Hepatocyte (in vitro differentiated cells): Measurements from ENCODE around the gene ZFYVE28. TPM values are rescaled to one million over a fixed set of nuclear protein-coding genes. Genes with fewer than 3 reads are reported as not detected.
A peak's percentile ranks its signal among the peaks of the same experiment; 100 is the strongest.

Experiments used
- DNase-seq: peaks from one replicate; pipeline ENCODE4 v3.0.0-alpha.2; 2016; ENCODE audit warnings: low spot score
- H2AFZ ChIP-seq: fragments of 200-600 bp; sonication (generic); 2 replicates; pipeline ENCODE4 v1.6.0; 2016; ENCODE audit warnings: antibody characterized with exemption, mild to moderate bottlenecking
- H3K27ac ChIP-seq: fragments of 200-600 bp; sonication (generic); 2 replicates; pipeline ENCODE4 v1.5.1; 2016; ENCODE audit warnings: mild to moderate bottlenecking
- H3K27me3 ChIP-seq: fragments of 200-600 bp; sonication (generic); 2 replicates; pipeline ENCODE4 v1.6.1; 2016
- H3K36me3 ChIP-seq: fragments of 200-600 bp; sonication (generic); replicated peaks from 2 replicates; pipeline ENCODE4 v1.5.1; 2016; ENCODE audit warnings: low read depth; ENCODE audit not compliant: insufficient read depth
- H3K4me1 ChIP-seq: fragments of 200-600 bp; sonication (generic); 2 replicates; pipeline ENCODE4 v1.5.1; 2016; ENCODE audit warnings: mild to moderate bottlenecking, moderate library complexity; ENCODE audit not compliant: insufficient read depth
- H3K4me2 ChIP-seq: fragments of 200-600 bp; sonication (generic); 2 replicates; pipeline ENCODE4 v1.6.0; 2016
- H3K4me3 ChIP-seq: fragments of 200-600 bp; sonication (generic); 2 replicates; pipeline ENCODE4 v1.5.1; 2016; ENCODE audit warnings: mild to moderate bottlenecking
- H3K79me2 ChIP-seq: fragments of 200-600 bp; sonication (generic); 2 replicates; pipeline ENCODE4 v1.6.0; 2017; ENCODE audit warnings: mild to moderate bottlenecking
- H3K9me2 ChIP-seq: fragments of 200-600 bp; sonication (generic); replicated peaks from 2 replicates; pipeline ENCODE4 v1.6.0; 2017; ENCODE audit warnings: mild to moderate bottlenecking; ENCODE audit not compliant: insufficient read depth
- H3K9me3 ChIP-seq: fragments of 200-600 bp; sonication (generic); 2 replicates; pipeline ENCODE4 v1.5.1; 2016; ENCODE audit warnings: low read depth, mild to moderate bottlenecking
- H4K20me1 ChIP-seq: fragments of 200-600 bp; sonication (generic); 2 replicates; pipeline ENCODE4 v1.6.0; 2016; ENCODE audit warnings: mild to moderate bottlenecking; ENCODE audit not compliant: insufficient read depth, poor library complexity, severe bottlenecking
- EZH2 ChIP-seq: fragments of 200-600 bp; sonication (generic); IDR thresholded peaks from 2 replicates; pipeline ENCODE4 v1.6.1; 2016; ENCODE audit warnings: antibody characterized with exemption, mild to moderate bottlenecking, borderline replicate concordance
- EZH2phosphoT487 ChIP-seq: fragments of 200-600 bp; sonication (generic); IDR thresholded peaks from one replicate; pipeline ENCODE4 v1.6.1; 2018; ENCODE audit warnings: antibody characterized with exemption, mild to moderate bottlenecking, low read depth, moderate library complexity; ENCODE audit not compliant: unreplicated experiment, severe bottlenecking
- WGBS: methylation state at CpG from one replicate; pipeline ENCODE4 v1.1.6; 2016; ENCODE audit warnings: low lambda C conversion rate; ENCODE audit errors: missing lambda C conversion rate; 5-methylcytosine and 5-hydroxymethylcytosine counted together
- polyA plus RNA-seq: library from polyadenylated mRNA; unstranded; fragments of >200 nt; fragmentation: Nextera tagmentation; extraction: Ambion mirVana; gene quantifications from 2 replicates; pipeline ENCODE4 v1.2.1, GENCODE V29; 2016
- total RNA-seq: library from RNA; depleted of rRNA; stranded (reverse); fragments of >200 nt; gene quantifications from 2 replicates; pipeline ENCODE4 v1.2.3, GENCODE V29; 2014
- TF ChIP-seq, protein P1 (sequence below): fragments of 200-600 bp; sonication (generic); IDR thresholded peaks from 2 replicates; pipeline ENCODE4 v1.5.1; 2016; ENCODE audit warnings: antibody characterized with exemption, mild to moderate bottlenecking; ENCODE audit not compliant: poor library complexity

Gene ZFYVE28
- total and polyA plus RNA-seq, 2 experiments from 2014 or later: 2.2 to 3.4 TPM

DNA sequence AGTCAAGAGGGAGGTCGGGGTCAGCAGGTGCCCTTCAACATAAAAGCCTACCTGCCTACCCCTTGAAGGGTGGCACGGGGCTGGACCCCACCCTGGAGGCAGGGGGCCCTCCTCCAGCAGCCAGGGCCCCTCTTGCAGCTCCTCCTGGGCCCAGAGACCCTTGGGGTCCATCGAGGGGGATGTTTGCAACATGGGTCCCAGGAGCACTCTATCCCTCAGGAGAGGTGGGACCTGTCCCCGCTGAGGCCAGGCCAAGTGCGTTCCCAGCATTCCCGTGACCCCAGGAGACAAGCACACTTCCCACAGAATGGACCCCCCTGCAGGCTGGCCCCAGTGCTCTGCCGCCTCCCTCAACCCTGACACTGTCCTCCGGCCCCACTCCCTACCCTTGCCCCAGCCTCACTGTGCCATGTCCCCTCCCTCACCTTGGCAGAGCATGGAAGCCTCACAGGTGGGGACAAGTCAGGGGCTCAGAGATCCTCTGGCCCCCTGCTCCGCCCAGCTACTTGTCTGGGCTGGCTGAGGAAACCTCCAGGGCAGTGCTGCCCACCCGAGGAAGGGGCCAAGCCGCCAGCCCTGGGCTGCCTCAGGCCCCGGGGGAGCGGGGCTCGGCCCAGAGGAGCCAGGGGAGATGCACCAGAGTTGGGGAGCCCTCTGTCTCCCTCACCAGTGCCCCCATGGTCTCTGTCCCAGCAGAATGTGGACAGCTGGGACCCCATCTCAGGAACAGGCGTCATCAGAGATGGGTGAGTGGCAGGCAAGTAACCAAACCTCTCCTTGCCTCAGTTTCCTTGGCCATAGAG, 158.7 kb downstream of the ZFYVE28 start:
- H2AFZ ChIP-seq: no peak overlapping the region
- no peak overlapping the region for H3K4me3 ChIP-seq
- WGBS: 91% methylated on average over 15 of the region's 15 CpGs
- peaks cover 53% of the 10 kb centered on the region for H3K79me2 ChIP-seq
- H3K27ac ChIP-seq: no peak overlapping the region
- H3K9me3 ChIP-seq: no peaks in the 10 kb centered on the region
- no peaks in the 10 kb centered on the region for H3K36me3 ChIP-seq
- no peaks in the 10 kb centered on the region for H3K9me2 ChIP-seq
- TF ChIP-seq, protein P1, sequence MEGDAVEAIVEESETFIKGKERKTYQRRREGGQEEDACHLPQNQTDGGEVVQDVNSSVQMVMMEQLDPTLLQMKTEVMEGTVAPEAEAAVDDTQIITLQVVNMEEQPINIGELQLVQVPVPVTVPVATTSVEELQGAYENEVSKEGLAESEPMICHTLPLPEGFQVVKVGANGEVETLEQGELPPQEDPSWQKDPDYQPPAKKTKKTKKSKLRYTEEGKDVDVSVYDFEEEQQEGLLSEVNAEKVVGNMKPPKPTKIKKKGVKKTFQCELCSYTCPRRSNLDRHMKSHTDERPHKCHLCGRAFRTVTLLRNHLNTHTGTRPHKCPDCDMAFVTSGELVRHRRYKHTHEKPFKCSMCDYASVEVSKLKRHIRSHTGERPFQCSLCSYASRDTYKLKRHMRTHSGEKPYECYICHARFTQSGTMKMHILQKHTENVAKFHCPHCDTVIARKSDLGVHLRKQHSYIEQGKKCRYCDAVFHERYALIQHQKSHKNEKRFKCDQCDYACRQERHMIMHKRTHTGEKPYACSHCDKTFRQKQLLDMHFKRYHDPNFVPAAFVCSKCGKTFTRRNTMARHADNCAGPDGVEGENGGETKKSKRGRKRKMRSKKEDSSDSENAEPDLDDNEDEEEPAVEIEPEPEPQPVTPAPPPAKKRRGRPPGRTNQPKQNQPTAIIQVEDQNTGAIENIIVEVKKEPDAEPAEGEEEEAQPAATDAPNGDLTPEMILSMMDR: no peak
- TF ChIP-seq EZH2 (no peak), EZH2phosphoT487 (no peak)
- H3K27me3 ChIP-seq: no peaks in the 10 kb centered on the region
- peak overlapping the region; percentile 97 for H3K4me2 ChIP-seq
- peaks cover 65% of the 10 kb centered on the region for H4K20me1 ChIP-seq
- no peak for DNase-seq
- H3K4me1 ChIP-seq: peaks cover 19% of the 10 kb centered on the region

DNA sequence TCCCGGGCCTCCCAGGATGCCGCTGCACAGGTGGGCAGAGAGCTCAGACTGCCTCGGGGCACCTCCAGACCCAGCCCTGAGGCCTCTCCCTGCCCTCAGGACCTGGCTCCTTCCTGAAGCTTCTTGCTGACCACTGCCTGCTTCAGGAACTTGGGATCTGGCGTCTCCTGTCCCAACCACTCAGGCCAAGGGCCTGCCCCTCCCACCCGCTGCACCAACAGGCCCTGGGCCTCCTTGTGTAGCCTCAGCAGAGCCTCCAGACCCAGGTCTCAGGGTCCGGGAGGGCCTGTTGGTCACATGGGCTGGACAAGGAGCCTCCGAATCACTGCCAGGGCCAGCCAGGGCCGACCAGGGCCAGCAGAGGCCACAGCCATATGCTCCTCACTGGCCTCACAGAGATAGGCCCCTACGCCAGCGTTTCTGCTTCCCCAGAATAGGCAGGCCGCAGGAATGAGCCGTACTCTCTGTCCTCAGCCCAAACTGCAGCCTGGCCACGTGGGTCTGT, 159.4 kb downstream of the ZFYVE28 start:
- Histone ChIP-seq H3K9me2 (no peaks in the 10 kb centered on the region), H3K9me3 (no peaks in the 10 kb centered on the region), H2AFZ (no peak overlapping the region), H3K4me1 (peaks cover 19% of the 10 kb centered on the region), H4K20me1 (peaks cover 72% of the 10 kb centered on the region), H3K27ac (no peak overlapping the region), H3K27me3 (no peaks in the 10 kb centered on the region), H3K79me2 (peaks cover 58% of the 10 kb centered on the region), H3K36me3 (no peaks in the 10 kb centered on the region), H3K4me2 (peak overlapping the region; percentile 97), H3K4me3 (no peak overlapping the region)
- no peak for TF ChIP-seq EZH2
- TF ChIP-seq EZH2phosphoT487: no peak
- TF ChIP-seq, protein P1: no peak
- 87% methylated on average over 13 of the region's 13 CpGs for WGBS
- DNase-seq: no peak

DNA sequence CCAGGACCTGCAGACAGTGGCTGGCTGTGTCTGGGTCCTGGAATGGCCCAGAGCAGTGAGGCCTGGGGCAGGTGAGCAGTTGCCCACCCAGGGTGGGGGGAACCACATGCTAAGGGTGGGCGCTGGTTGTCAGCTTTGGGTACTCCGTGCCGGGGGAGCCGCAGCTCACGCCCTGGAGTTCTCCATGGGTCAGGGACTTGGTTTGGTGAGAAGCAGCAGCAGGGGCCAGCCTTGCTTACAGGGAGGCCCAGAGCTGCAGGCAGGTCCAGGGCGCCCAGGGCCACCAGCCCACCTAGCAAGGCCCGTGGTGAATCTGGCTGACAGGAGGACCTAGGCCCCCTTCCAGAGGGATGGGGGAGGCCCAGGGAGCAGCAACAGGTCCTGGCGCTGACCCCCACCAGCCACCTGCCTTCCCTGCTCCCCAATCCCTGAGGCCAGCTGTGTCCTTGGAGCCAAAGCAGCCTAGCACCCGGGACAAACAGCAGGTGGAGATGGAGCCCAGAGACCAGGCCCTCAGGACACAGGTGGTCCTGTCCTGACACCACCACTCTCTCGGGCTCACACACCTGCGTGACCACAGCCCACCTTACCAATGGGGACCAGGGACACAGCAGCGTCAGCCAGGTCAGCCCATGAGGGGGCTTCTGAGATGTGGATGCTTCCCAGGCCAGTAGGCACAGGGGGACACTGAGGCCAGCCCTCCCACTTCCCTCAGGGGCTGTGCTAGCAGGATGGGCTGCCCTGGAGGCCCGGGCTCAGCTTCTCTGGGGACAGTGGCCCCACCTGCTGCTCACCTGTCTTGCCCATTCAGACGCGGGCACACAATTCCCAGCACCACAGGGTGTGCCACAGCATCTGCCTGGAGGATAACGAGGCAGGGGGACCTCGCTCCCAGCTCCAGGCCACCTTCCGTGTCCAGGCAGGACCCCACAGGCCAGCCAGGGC, 160.1 kb downstream of the ZFYVE28 start:
- 91% methylated on average over 16 of the region's 18 CpGs for WGBS
- TF ChIP-seq, protein P1: no peak
- TF ChIP-seq EZH2phosphoT487 (no peak), EZH2 (no peak)
- Histone ChIP-seq H4K20me1 (peaks cover 79% of the 10 kb centered on the region), H2AFZ (no peak overlapping the region), H3K4me2 (peak overlapping the region; percentile 97), H3K9me3 (no peaks in the 10 kb centered on the region), H3K9me2 (no peaks in the 10 kb centered on the region), H3K4me1 (peaks cover 19% of the 10 kb centered on the region), H3K36me3 (no peaks in the 10 kb centered on the region), H3K27ac (no peak overlapping the region), H3K27me3 (no peaks in the 10 kb centered on the region), H3K4me3 (no peak overlapping the region), H3K79me2 (peaks cover 61% of the 10 kb centered on the region)
- DNase-seq: no peak
